HEK293 (cell line): ENCODE measurements around the gene RPRD1A.
"Not testable (repeated sequence)": the region's sequence is repeated elsewhere in the genome, so short reads cannot be mapped to it uniquely, and the experiment has no call there.

Experiments
- SETDB1 ChIP-seq: IDR thresholded peaks from one replicate; pipeline ENCODE4 v1.6.1; 2017; ENCODE audit warnings: mild to moderate bottlenecking, low read length, moderate library complexity, mixed read lengths; ENCODE audit not compliant: insufficient read length
- ZNF184 ChIP-seq: fragments of 450-650 bp; IDR thresholded peaks from 2 replicates; pipeline ENCODE4 v1.5.1; 2018; ENCODE audit warnings: missing biosample characterization, mild to moderate bottlenecking, missing genetic modification characterization
- TF ChIP-seq, protein P1 (sequence below): fragments of 450-650 bp; formaldehyde crosslinking; IDR thresholded peaks from 2 replicates; pipeline ENCODE4 v1.5.1; 2016; ENCODE audit warnings: missing biosample characterization, missing genetic modification characterization
- TF ChIP-seq, protein P2 (sequence below): fragments of 450-650 bp; formaldehyde crosslinking; IDR thresholded peaks from 2 replicates; pipeline ENCODE4 v1.5.1; 2016; ENCODE audit warnings: missing biosample characterization, missing genetic modification characterization

DNA sequence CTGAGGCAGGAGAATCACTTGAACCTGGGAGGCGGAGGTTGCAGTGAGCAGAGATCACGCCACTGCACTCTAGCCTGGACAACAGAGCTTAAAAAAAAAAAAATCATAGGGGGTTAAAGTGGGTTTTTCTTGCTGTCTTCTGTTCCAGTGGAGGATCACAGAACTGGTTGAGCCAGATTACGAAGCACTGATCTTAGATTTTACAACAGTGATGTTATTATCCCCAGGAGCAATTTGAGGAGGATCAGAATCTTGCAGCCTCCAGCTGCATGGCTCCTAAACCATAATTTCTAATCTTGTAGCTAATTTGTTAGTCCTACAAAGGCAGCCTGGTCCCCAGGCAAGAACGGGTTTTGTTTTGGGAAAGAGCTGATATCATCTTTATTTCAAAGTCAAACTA lies 99.5 kb downstream of the RPRD1A start:
- TF ChIP-seq, protein P1, sequence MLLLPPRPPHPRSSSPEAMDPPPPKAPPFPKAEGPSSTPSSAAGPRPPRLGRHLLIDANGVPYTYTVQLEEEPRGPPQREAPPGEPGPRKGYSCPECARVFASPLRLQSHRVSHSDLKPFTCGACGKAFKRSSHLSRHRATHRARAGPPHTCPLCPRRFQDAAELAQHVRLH (tag by site-specific recombination), result not testable (repeated sequence)
- TF ChIP-seq ZNF184 (tag by site-specific recombination); SETDB1: not testable (repeated sequence)
- TF ChIP-seq, protein P2, sequence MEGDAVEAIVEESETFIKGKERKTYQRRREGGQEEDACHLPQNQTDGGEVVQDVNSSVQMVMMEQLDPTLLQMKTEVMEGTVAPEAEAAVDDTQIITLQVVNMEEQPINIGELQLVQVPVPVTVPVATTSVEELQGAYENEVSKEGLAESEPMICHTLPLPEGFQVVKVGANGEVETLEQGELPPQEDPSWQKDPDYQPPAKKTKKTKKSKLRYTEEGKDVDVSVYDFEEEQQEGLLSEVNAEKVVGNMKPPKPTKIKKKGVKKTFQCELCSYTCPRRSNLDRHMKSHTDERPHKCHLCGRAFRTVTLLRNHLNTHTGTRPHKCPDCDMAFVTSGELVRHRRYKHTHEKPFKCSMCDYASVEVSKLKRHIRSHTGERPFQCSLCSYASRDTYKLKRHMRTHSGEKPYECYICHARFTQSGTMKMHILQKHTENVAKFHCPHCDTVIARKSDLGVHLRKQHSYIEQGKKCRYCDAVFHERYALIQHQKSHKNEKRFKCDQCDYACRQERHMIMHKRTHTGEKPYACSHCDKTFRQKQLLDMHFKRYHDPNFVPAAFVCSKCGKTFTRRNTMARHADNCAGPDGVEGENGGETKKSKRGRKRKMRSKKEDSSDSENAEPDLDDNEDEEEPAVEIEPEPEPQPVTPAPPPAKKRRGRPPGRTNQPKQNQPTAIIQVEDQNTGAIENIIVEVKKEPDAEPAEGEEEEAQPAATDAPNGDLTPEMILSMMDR, result not testable (repeated sequence)
